ENCODE results near the gene CLEC5A.
"Not testable (repeated sequence)": the region's sequence is repeated elsewhere in the genome, so short reads cannot be mapped to it uniquely, and the experiment has no call there.

The CLEC5A gene

DNA sequence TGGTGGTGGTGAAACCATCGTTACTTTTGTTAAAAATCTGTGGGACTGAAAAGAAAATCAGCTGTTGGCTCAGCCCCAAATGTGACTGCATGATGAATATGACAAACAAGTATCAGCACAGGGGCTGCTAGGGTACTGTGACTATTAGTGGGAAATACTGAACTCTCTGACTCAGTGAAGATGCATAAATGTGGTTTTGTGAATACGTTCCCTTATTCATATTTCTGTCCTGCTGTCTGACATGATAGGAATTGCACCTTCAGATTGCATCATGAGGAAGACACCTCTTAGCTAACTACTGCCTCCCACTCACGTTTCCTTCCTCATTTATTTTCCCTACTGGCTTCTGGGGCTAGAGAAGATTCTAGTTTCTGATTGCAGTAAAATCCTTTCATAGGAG, 1.4 kb downstream of the CLEC5A start:
- DNase-seq = no peak

DNA sequence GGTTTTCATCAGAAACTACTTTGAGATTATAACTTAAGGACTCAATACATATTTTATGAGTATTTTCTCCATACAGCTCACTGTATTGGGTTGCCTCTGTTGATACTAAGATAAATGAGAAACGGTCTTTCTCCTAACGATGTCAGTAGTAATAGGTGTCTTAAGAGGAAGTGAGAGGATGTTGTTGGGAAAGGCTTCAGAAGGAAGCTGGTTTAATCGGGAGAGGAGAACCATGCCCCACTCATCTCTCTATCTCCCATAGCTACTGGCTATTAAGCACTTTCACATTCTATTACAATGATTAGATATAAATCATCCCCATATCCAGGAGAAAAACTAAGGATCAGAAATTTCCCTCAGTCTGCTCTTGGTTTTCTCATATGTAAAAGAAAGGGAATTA, 2.0 kb downstream of the CLEC5A start:
- DNase-seq = no peak

DNA sequence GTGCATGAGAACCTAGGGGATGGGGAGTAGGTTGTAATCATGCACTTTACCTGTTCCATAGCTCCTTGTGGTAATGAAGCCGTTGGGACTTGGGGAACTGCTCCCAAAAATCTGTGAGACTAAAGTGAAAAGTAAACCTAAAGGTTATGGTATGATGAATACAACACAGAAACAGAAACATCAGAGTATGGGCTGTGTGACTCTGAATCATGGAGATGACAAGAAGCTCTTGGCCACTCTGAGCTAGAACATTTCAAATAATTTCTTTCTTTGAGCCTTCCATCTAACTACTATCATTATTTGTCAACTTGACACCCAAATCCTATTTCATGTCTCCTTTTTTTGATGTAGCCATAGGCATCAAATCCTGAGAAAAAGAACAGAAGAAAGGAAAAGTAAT, 2.9 kb downstream of the CLEC5A start:
- no peak for DNase-seq

DNA sequence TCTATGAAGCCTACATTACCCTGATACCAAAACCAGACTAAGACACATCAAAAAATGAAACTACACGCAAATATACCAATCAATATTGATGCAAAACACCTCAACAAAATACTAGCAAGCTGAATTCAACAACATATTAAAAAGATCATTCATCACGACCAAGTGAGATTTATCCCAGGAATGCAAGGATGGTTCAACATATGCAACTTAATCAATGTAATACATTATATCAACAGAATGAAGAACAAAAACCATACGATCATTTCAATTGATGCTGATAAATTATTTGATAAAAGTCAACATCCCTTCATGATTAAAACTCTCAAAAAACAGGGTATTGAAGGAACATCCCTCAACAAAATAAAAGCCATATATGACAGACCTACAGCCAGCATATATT, 5.7 kb downstream of the CLEC5A start:
- DNase-seq = no peak

DNA sequence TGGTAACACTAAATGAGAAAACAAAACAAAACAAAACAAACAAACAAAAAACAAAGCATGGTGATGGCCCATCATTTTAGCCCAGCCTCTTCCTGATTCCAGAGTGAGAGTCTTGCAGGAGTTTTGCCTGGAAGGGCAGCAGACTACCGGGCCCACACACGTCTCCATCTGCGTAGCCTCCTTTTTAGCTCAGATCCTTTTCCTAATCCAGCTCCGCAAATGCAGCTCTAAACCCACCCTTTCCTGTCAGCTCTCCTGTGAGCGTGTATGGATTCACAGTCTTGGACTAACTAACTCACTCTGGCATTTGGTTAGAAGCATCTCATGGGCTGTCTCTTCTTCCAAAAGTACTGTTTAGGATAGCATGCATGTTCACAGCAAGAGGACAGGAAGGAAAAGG, 16.6 kb downstream of the CLEC5A start:
- no peak for DNase-seq

DNA sequence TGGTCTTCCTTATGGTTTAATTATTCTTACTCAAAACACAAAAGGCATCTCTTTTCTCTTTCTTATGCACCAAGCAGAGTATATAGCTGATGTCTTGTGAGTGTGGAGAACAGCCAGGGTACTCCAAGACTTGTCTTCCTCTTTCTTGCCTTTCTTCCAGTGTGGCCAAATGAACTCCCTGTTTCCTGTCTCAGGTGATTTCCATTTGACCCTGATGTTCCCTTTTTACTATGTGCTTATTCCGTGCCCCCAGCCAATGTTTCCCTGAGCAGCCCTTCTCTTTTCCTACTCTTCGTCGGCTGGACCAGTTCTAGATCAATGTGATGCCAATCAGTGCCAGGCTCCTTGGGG, 18.0 kb downstream of the CLEC5A start:
- DNase-seq = no peak

DNA sequence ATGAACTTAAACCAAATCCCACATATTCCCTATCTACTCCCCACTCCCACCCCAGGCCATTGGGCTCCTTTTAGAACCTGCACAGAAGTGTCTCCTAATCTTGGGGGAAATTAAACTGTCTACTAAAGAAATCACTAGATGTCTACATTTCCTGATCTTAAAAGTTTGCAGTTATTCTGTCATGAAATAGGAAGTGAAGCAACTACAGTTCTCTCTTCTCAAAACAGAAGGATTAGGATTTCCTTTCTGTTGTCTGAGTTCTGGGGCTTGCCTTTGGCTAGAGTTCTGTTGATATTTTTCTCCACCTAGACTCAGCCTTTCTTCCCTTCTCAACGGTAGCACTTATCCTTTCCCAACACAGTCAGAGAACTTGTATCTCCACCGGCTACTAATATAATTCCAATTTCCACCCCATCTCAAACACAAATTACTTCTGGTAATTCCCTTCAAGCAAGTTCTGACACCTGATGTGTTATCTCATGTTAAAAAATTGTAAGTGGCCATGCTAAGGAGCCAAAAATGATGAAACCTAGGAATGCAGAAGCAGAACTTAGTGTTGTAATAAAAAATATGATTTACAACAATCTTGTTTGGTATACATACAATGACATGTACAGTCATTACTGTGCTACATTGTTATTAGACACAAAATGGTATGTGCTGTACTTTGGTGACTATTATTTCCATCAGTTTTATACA, 18.5 kb downstream of the CLEC5A start:
- DNase-seq = no peak

DNA sequence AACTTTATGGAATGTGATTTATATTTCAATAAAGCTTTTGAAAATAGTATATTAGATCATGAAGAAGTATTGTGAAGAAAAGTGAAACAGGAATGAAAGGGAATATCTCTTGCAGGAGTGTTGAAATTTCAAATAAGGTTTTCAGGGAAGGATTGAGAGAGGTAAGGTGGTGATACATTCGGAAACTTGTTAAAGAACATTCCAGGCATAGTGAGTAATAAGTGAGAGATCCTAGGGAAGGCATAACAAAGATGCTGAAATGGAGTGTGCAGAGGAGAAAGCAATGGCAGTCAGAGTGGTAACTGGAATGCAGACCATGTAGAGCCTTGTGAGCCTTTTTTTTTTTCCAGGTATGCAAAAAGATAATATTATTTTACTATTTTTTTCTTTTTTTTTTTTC, 26.5 kb downstream of the CLEC5A start:
- no peak for DNase-seq

DNA sequence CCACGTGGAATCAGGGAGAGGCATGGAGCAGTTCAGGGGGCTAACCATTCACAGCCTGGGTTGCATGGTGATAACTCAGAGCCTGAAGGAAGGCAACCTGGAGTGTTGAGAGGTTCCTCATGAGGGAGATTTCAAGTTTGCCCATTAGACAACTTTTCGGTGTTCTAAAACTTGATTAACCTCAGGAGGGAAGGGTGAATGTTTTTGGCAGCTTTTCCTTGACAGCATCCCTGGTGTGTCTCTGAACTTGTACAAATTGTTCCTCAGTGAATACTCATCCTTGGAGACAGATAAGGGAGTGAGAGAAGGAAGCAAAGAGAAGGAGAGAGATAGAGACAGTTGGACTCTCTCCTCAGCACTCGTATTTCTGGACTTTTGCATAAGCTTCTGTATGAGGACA, 30.7 kb downstream of the CLEC5A start, which contains the start of gene OR9A4:
Gene OR9A4, plus strand, starts transcription at position 301 of the 400 bp plus-strand sequence. CDS start 2,477 bp downstream, outside the sequence.
- DNase-seq = no peak

DNA sequence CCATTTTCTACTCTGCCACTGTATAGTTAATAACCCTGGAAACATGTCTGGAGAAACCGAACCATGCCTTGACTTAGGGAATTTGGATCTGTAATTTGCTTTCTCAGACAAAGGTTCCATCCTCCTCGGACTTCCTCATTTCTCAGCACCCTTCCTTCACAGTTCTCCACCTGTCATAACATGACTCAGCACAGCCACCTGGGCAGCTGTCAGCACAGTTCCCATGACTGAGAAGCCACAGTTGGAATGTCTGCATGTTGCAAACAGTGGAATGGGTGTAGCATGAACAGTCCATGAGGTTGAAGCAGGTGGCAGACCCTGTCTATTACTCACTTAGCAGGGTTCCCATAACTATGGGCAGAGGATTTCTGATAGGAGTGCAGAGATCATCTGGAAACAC, 31.2 kb downstream of the CLEC5A start:
- no peak for DNase-seq

DNA sequence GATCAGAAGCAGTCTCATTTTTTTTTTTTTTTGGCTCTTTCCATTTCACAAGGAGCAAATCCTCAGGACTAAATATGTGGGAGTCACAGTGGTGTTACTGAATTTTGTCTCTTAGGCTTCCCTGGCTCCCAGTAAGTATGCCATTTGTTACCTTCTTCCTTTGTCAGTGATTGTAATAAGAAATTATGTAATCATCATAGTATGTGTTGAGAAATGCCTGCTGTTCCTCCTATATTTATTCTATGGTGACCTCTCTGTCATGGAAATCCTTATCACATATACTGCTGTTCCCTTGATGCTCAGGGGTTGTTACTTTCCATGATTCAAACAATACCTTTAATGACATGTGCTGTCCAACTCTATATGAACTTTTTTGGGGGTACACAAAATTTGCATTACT, 35.4 kb downstream of the CLEC5A start:
- no peak for DNase-seq

DNA sequence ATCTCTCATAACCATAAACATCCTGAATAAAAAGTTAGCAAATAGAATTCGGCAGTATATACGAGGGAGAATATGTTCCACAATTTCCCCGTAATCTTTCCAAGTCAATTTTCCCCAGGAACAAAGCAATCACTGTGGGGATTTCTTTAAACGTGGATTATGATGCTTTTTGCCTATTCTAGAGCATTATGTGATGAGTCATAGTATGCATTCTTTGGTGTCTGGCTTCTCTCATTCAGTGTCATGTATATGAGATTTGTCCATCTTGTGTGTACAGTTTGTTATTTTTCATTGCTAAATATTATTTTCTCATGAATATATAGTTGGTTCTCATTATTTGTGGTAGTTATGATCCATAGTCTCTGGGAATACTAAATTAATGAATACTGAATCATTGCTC, 40.5 kb downstream of the CLEC5A start:
- no peak for DNase-seq

DNA sequence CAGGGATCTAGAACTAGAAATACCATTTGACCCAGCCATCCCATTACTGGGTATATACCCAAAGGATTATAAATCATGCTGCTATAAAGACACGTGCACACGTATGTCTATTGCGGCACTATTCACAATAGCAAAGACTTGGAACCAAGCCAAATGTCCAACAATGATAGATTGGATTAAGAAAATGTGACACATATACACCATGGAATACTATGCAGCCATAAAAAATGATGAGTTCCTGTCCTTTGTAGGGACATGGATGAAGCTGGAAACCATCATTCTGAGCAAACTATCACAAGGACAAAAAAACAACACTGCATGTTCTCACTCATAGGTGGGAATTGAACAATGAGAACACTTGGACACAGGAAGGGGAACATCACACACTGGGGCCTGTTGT, 47.4 kb downstream of the CLEC5A start:
- not testable (repeated sequence) for DNase-seq

DNA sequence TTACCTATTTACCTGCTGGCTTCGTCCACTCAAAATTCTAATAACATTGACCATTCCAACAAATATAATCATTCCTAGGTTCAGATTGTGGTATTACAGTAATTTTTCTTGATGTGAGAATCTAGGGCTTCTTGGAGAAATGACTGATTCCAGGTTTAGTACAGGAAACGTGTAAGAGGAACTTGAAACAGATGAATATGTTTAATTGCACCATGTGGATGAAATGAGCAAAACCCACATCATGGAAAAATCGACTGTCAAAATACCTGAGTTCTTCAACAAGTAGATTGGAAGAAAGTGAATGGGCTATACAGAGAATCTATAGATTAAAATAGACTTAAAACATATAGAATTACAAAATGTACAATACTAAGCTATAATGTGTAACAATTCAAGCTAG, 55.4 kb downstream of the CLEC5A start:
- DNase-seq = no peak

DNA sequence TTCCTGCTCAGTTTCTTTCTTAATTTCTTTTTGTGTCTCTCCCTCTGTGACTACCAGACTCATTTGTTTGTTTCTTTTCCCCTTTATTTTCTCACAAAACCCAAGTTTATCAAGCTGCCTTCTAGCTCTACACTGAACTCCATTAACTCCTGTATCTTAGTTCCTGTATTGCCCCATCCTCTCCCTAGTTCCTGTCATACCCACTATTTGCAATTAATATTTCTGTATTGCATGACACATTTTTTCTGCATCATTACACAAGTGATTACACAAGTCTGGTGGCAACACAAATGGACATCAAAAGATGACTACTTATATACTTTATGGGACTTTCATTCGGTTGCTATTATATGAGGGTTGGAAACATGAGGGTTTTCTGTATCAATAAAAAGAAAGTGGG, 57.5 kb downstream of the CLEC5A start:
- DNase-seq = no peak

DNA sequence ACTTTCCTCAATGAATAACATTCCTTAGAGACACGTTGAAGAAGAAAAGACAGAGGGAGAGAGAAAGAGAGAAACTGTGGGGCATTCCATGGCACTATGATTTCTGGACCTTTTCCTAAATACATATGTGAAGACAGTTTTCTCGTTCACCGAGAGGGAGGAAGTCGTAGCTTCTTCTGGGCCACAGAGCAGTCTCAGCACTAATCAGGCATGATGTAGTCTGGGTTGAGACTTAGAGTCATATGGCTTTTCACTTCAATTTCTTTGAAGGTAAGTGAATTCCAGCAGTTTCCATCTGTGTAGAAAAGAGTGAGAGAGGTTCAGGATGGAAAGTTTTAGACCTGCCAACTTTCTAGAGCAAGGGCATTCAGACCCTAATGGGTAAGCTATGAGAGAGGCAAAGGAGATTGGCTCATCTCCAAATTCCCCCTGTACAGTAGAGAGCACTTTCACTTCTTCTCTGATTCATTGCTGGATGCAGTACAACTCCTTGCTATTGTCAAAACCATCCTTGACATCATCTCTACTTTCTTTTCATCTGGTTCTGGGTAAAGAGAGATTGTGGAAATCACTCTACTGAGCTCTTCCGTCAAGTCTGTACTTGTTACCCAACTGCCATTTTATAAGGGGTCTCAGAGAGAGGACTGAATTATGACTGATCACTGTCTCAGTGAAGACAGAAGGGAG, 62.1 kb downstream of the CLEC5A start:
- DNase-seq = no peak

DNA sequence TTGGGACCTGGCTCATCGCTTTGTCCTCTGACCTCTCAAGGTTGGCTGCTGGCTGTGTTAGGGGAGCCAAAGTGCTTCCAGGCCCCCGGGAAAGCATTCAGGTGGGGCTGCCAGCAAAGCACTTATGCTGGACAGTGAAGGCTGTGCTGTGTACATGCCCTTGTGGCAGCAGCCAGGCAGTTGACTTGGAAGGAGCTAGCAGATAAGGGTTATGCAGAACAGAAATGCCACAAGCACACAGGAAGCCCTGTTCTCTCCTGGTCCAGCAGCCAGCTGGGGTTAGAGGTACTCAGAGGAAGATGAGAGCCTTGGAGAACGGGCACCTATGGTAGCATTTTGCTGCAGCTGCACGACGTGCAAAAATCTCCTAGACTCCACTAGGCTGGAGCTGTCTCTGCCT, 65.8 kb downstream of the CLEC5A start:
- DNase-seq = no peak

DNA sequence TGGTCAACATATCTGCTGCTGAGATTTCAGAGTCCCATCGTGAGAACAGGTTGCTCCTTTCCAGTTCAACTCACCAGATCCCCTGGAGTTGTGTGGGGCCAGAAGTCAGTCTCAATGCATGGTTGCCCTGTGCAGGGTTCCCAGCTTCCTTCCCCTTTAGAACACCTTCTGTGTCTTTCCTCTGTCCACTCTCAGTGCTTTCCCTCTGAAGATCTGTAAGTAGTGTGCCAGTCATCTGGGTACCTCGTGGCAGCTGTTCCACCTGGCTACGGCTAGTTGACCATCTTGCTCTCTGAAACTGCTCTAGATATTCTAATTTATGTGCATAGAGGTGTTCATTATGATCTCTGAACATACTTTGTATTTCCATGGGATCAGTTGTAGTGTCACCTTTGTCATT, 69.4 kb downstream of the CLEC5A start:
- no peak for DNase-seq

Data from NCI-H748 treated with DMSO at 0.1 percent for 48 hours (cell line).